Measurements from ENCODE around the gene FAM171A2. TPM values are rescaled to one million over a fixed set of nuclear protein-coding genes. Genes with fewer than 3 reads are reported as not detected.

The FAM171A2 gene
- total and polyA plus RNA-seq, 10 of the 15 experiments (the other 5 are each of a cell fraction or from before 2014, with no cell fraction given) = 0.08 to 1.7 (median 0.27) TPM; not detected in 2

DNA sequence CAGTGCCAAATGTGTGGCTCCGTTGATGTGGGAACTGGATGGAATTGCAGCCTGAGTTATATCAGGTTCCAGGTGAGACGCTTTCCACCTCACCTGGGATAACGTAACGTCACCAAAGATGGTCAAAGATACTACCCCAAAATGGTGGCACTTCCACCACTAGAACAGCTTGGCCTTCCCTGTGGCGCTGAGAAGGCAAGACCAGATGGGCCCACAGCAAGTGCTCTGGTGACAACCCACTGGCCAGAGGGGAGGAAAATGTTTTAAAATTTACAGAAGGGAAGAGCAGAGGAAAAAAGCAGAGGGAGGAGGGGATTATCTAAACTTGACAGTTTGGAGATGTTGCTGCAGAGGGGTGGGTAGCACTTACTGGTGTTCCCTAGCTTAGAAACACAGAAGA lies 33.3 kb upstream of the FAM171A2 start:
- RAD21 ChIA-PET (ENCODE audit: unreplicated experiment) = interaction anchor here (1.2 kb wide), 1 partner anchor 126 kb away, joined by 6 read pairs; no protein-coding TSS in a partner anchor
- H3K9ac ChIP-seq (ENCODE audit: control insufficient read depth, insufficient read depth, low read length) = no peak overlapping the region
- CTCF ChIA-PET = interaction anchor here (0.9 to 8.1 kb wide), 4 partner anchors 31 to 126 kb away, joined by 3 to 97 read pairs (median 3); no protein-coding TSS in a partner anchor
- POLR2A ChIA-PET = no interaction called here
- in situ Hi-C loops (cut with MboI) (no loop called here), intact Hi-C loops (cut with micrococcal nuclease; ENCODE audit: unreplicated experiment) (no loop called here)
- DNase-seq (ENCODE audit: low read depth, low spot score) (no peak), ATAC-seq (no peak), FAIRE-seq (no peak)
- no peaks in the 10 kb centered on the region for H3K9me3 ChIP-seq (replicated peaks; ENCODE audit: control insufficient read depth, insufficient read depth, low read length)
- H3K27me3 ChIP-seq (replicated peaks in 1 of 2; ENCODE audit: control insufficient read depth in 2 of 2, insufficient read depth in 2 of 2, low read length in 1 of 2) = no peaks in the 10 kb centered on the region
- H2AFZ ChIP-seq (ENCODE audit: control insufficient read depth, low read depth, low read length) = no peak overlapping the region
- no peaks in the 10 kb centered on the region for H3K4me1 ChIP-seq (ENCODE audit: control insufficient read depth, insufficient read depth, low read length)
- H3K79me2 ChIP-seq (ENCODE audit: control insufficient read depth, insufficient read depth, low read length) = no peaks in the 10 kb centered on the region
- no peak overlapping the region for H3K4me3 ChIP-seq
- H3K27ac ChIP-seq (ENCODE audit: control insufficient read depth, insufficient read depth) = no peak overlapping the region
- no peaks in the 10 kb centered on the region for H4K20me1 ChIP-seq (ENCODE audit: control insufficient read depth, insufficient read depth)
- H3K36me3 ChIP-seq (ENCODE audit: control insufficient read depth in 2 of 2, insufficient read depth in 2 of 2, low read length in 1 of 2) = peaks cover 19 to 33% of the 10 kb centered on the region in 2 experiments
- 100% methylated on average over 5 of the region's 5 CpGs for WGBS (ENCODE audit: insufficient coverage, insufficient replicate concordance, low lambda C conversion rate, missing lambda C conversion rate)
- SMC1A ChIA-PET (ENCODE audit: uncharacterized antibody, unreplicated experiment) = interaction anchor here (1.2 to 3.0 kb wide), 2 partner anchors 126 to 127 kb away, joined by 3 to 13 read pairs; no protein-coding TSS in a partner anchor
- H3K4me2 ChIP-seq (ENCODE audit: control insufficient read depth, insufficient read depth) = no peak overlapping the region
- no TSS peak for BruUV-seq (replicated peaks)
- no peak for TF ChIP-seq TCF7 (IDR thresholded peaks at IDR 0.05; ENCODE audit: borderline replicate concordance)
- no peak for TF ChIP-seq IKZF2 (IDR thresholded peaks at IDR 0.05)
- TF ChIP-seq KLF5 (IDR thresholded peaks at IDR 0.05; ENCODE audit: partially characterized antibody) = no peak
- TF ChIP-seq SPI1 (IDR thresholded peaks at IDR 0.05; ENCODE audit: borderline replicate concordance, insufficient read depth, low read depth, low read length) = no peak
- no peak for TF ChIP-seq BCLAF1 (IDR thresholded peaks at IDR 0.05)
- no peak for TF ChIP-seq ZBED1 (IDR thresholded peaks at IDR 0.05; ENCODE audit: borderline replicate concordance)
- TF ChIP-seq EP300 (IDR thresholded peaks at IDR 0.05; ENCODE audit: borderline replicate concordance in 1 of 2, control insufficient read depth in 1 of 2, low read depth in 2 of 2, low read length in 2 of 2) = no peak
- no peak for TF ChIP-seq STAT1 (conservative IDR thresholded peaks at IDR 0.05)
- TF ChIP-seq IKZF1 (conservative IDR thresholded peaks at IDR 0.05) = no peak
- TF ChIP-seq KDM1A (IDR thresholded peaks at IDR 0.05; ENCODE audit: borderline replicate concordance) = no peak
- TF ChIP-seq USF2 (IDR thresholded peaks at IDR 0.05; ENCODE audit: borderline replicate concordance, low read depth, low read length) = no peak
- TF ChIP-seq, protein P1, sequence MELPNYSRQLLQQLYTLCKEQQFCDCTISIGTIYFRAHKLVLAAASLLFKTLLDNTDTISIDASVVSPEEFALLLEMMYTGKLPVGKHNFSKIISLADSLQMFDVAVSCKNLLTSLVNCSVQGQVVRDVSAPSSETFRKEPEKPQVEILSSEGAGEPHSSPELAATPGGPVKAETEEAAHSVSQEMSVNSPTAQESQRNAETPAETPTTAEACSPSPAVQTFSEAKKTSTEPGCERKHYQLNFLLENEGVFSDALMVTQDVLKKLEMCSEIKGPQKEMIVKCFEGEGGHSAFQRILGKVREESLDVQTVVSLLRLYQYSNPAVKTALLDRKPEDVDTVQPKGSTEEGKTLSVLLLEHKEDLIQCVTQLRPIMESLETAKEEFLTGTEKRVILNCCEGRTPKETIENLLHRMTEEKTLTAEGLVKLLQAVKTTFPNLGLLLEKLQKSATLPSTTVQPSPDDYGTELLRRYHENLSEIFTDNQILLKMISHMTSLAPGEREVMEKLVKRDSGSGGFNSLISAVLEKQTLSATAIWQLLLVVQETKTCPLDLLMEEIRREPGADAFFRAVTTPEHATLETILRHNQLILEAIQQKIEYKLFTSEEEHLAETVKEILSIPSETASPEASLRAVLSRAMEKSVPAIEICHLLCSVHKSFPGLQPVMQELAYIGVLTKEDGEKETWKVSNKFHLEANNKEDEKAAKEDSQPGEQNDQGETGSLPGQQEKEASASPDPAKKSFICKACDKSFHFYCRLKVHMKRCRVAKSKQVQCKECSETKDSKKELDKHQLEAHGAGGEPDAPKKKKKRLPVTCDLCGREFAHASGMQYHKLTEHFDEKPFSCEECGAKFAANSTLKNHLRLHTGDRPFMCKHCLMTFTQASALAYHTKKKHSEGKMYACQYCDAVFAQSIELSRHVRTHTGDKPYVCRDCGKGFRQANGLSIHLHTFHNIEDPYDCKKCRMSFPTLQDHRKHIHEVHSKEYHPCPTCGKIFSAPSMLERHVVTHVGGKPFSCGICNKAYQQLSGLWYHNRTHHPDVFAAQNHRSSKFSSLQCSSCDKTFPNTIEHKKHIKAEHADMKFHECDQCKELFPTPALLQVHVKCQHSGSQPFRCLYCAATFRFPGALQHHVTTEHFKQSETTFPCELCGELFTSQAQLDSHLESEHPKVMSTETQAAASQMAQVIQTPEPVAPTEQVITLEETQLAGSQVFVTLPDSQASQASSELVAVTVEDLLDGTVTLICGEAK (IDR thresholded peaks at IDR 0.05; ENCODE audit: borderline replicate concordance) = no peak
- TF ChIP-seq RUNX3 (IDR thresholded peaks at IDR 0.05; ENCODE audit: low read length) = no peak
- TF ChIP-seq YBX1 (IDR thresholded peaks at IDR 0.05) = no peak
- TF ChIP-seq GATAD2B (conservative IDR thresholded peaks at IDR 0.05; ENCODE audit: low read depth) = no peak
- no peak for TF ChIP-seq STAT3 (IDR thresholded peaks at IDR 0.05; ENCODE audit: low read depth, low read length)
